ENCODE results near the gene SYNGAP1.

- no peak for TF ChIP-seq EP300 (IDR thresholded peaks at IDR 0.05; ENCODE audit: borderline replicate concordance in 1 of 2, low read depth in 1 of 2, low read length in 1 of 2)
- TF ChIP-seq FOXM1 (IDR thresholded peaks at IDR 0.05; ENCODE audit: low read depth) = no peak
- TF ChIP-seq CTCF (IDR thresholded peaks at IDR 0.05) = no peak
- no peak for TF ChIP-seq ZBTB33 (IDR thresholded peaks at IDR 0.05; ENCODE audit: borderline replicate concordance, low read depth)
- TF ChIP-seq POLR2AphosphoS5 (IDR thresholded peaks at IDR 0.05; ENCODE audit: low read depth, low read length) = no peak
- TF ChIP-seq TAF1 (IDR thresholded peaks at IDR 0.05; ENCODE audit: borderline replicate concordance, low read depth, low read length) = no peak
- TF ChIP-seq, protein P1, sequence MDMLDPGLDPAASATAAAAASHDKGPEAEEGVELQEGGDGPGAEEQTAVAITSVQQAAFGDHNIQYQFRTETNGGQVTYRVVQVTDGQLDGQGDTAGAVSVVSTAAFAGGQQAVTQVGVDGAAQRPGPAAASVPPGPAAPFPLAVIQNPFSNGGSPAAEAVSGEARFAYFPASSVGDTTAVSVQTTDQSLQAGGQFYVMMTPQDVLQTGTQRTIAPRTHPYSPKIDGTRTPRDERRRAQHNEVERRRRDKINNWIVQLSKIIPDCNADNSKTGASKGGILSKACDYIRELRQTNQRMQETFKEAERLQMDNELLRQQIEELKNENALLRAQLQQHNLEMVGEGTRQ (IDR thresholded peaks at IDR 0.05; ENCODE audit: borderline replicate concordance, low read depth, low read length) = no peak
- TF ChIP-seq, protein P2, sequence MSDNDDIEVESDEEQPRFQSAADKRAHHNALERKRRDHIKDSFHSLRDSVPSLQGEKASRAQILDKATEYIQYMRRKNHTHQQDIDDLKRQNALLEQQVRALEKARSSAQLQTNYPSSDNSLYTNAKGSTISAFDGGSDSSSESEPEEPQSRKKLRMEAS (IDR thresholded peaks at IDR 0.05; ENCODE audit: low read depth) = no peak
- no peak for TF ChIP-seq SMC3 (IDR thresholded peaks at IDR 0.05; ENCODE audit: low read depth, low read length)
- TF ChIP-seq NRF1 (IDR thresholded peaks at IDR 0.05; ENCODE audit: low read depth, low read length) = no peak
- TF ChIP-seq FOXJ3 (CRISPR knock-in tag; IDR thresholded peaks at IDR 0.05) = no peak
- no peak for TF ChIP-seq MXI1 (IDR thresholded peaks at IDR 0.05; ENCODE audit: low read depth, low read length)
- TF ChIP-seq, protein P3, sequence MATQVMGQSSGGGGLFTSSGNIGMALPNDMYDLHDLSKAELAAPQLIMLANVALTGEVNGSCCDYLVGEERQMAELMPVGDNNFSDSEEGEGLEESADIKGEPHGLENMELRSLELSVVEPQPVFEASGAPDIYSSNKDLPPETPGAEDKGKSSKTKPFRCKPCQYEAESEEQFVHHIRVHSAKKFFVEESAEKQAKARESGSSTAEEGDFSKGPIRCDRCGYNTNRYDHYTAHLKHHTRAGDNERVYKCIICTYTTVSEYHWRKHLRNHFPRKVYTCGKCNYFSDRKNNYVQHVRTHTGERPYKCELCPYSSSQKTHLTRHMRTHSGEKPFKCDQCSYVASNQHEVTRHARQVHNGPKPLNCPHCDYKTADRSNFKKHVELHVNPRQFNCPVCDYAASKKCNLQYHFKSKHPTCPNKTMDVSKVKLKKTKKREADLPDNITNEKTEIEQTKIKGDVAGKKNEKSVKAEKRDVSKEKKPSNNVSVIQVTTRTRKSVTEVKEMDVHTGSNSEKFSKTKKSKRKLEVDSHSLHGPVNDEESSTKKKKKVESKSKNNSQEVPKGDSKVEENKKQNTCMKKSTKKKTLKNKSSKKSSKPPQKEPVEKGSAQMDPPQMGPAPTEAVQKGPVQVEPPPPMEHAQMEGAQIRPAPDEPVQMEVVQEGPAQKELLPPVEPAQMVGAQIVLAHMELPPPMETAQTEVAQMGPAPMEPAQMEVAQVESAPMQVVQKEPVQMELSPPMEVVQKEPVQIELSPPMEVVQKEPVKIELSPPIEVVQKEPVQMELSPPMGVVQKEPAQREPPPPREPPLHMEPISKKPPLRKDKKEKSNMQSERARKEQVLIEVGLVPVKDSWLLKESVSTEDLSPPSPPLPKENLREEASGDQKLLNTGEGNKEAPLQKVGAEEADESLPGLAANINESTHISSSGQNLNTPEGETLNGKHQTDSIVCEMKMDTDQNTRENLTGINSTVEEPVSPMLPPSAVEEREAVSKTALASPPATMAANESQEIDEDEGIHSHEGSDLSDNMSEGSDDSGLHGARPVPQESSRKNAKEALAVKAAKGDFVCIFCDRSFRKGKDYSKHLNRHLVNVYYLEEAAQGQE (IDR thresholded peaks at IDR 0.05; ENCODE audit: low read depth, low read length) = no peak
These were observed 49.8 kb downstream of the SYNGAP1 start for GRCh38 chr6:33469661-33470060.

All from SK-N-SH (cell line).